ENCODE results near the gene ZBTB34.

ZBTB34 gene

GRCh38 chr9:126833020-126833419 lies 27.4 kb upstream of the ZBTB34 start:
- DNase-seq (ENCODE audit: insufficient read length) (no peak), FAIRE-seq (no peak)
- TF ChIP-seq POLR2AphosphoS5 (IDR thresholded peaks at IDR 0.05; ENCODE audit: low read depth, low read length), result no peak
- TF ChIP-seq POLR2A (IDR thresholded peaks at IDR 0.05; ENCODE audit: low read depth, low read length), result no peak
- no peak for TF ChIP-seq TAF1 (IDR thresholded peaks at IDR 0.05; ENCODE audit: borderline replicate concordance, low read depth, low read length)

DNA sequence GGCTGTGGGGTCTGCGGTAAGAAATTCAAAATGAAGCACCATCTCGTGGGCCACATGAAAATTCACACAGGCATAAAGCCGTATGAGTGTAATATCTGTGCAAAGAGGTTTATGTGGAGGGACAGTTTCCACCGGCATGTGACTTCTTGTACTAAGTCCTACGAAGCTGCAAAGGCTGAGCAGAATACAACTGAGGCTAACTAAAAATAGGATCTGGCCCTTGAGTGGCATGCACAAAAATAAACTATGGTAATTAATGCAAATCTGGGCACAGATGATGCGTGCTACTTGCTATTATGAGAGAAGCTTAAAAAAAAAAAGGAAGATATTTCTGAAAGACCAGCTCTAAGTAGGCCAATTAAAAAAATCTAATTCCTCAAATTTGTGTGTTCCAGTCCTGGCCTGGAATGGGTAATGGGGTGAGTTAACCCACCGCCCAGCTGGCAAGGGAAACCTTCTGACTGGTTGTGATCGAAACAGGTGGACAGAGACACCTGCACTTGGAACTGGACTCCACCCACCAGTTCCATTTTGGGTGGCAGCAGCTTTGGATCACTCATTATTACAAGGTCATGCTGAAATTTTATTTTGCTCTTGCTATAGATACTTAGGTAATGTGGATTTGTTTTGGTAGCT lies 26.6 kb upstream of the ZBTB34 start:
- TF ChIP-seq TAF1 (IDR thresholded peaks at IDR 0.05; ENCODE audit: borderline replicate concordance, low read depth, low read length) (no peak), POLR2A (IDR thresholded peaks at IDR 0.05; ENCODE audit: low read depth, low read length) (no peak), POLR2AphosphoS5 (IDR thresholded peaks at IDR 0.05; ENCODE audit: low read depth, low read length) (no peak)
- no peak for DNase-seq (ENCODE audit: insufficient read length)
- peak; percentile 67 for FAIRE-seq

DNA sequence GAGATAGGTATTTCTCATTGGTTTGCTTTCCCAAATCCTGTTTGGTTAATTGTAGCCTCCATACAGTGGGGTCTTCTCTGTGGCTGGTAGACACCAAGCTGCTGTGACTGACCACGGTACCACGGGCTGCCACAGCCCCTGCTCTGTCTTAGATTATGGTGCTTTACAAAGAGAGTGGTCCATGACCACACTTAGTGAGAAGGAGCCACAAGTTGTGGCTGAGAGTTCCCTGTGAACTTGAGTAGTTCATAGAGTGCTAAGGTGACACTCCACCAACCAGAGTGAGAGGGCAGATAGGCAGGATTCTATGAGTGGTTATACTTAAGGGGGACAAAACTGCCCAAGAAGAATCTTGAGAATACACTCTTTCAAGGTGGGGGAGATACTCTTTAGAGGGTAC lies 25.8 kb upstream of the ZBTB34 start:
- TF ChIP-seq POLR2A (IDR thresholded peaks at IDR 0.05; ENCODE audit: low read depth, low read length) (no peak), TAF1 (IDR thresholded peaks at IDR 0.05; ENCODE audit: borderline replicate concordance, low read depth, low read length) (no peak), POLR2AphosphoS5 (IDR thresholded peaks at IDR 0.05; ENCODE audit: low read depth, low read length) (no peak)
- no peak for DNase-seq (ENCODE audit: insufficient read length)
- no peak for FAIRE-seq

DNA sequence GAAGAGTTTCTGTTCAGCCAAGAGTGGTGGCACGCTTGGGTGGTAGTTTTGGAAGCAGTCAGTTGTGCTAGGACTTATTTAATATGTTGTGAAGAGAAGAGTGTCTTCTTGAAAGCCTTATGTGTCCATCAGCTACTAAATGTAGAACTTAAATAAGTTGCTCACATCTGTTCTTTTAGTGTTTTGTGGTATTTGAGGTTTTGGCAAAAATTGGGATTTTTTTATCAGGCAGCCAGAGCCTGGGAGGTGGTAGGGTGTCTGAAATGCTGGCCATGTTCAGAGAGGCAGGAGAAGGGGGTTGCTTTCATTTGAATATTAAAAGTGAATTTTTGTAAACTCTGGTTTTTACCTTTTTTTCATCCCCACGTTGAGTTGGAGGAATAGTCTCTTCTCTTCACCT lies 24.2 kb upstream of the ZBTB34 start:
- TF ChIP-seq POLR2AphosphoS5 (IDR thresholded peaks at IDR 0.05; ENCODE audit: low read depth, low read length) (no peak), TAF1 (IDR thresholded peaks at IDR 0.05; ENCODE audit: borderline replicate concordance, low read depth, low read length) (no peak)
- no peak for DNase-seq (ENCODE audit: insufficient read length)
- FAIRE-seq, result no peak

- TF ChIP-seq POLR2A (IDR thresholded peaks at IDR 0.05; ENCODE audit: low read depth, low read length), result no peak
- TF ChIP-seq POLR2AphosphoS5 (IDR thresholded peaks at IDR 0.05; ENCODE audit: low read depth, low read length), result no peak
- TF ChIP-seq TAF1 (IDR thresholded peaks at IDR 0.05; ENCODE audit: borderline replicate concordance, low read depth, low read length), result no peak
- FAIRE-seq, result peak; percentile 27
- DNase-seq (ENCODE audit: insufficient read length), result no peak
Measured at GRCh38 chr9:126838055-126838811, 22.2 kb upstream of the ZBTB34 start.

DNA sequence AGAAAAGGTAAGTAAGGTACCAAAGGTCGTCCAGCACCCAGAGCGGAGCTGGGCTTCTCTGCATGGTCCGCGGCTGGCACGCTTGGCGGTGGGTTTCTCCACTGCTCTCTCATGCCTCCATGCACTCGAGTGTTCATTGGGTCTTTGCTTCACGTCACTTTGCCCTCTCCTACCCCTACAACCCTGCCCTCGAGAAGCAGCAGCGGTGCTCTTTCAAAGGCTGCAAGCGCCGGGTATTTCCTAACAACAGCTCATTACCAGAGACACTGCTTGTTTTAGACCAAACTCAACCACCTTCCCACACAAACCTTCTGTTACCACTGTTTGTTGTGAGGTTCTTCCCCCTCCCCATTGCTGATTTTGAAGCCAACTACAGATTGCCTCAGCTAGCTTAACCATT lies 21.5 kb upstream of the ZBTB34 start:
- DNase-seq (ENCODE audit: insufficient read length), result no peak
- peak; percentile 94 for FAIRE-seq
- TF ChIP-seq POLR2A (IDR thresholded peaks at IDR 0.05; ENCODE audit: low read depth, low read length) (no peak), POLR2AphosphoS5 (IDR thresholded peaks at IDR 0.05; ENCODE audit: low read depth, low read length) (no peak), TAF1 (IDR thresholded peaks at IDR 0.05; ENCODE audit: borderline replicate concordance, low read depth, low read length) (no peak)

- TF ChIP-seq POLR2AphosphoS5 (IDR thresholded peaks at IDR 0.05; ENCODE audit: low read depth, low read length) (no peak), POLR2A (IDR thresholded peaks at IDR 0.05; ENCODE audit: low read depth, low read length) (no peak), TAF1 (IDR thresholded peaks at IDR 0.05; ENCODE audit: borderline replicate concordance, low read depth, low read length) (no peak)
- DNase-seq (ENCODE audit: insufficient read length) (no peak), FAIRE-seq (no peak)
Measured at GRCh38 chr9:126839301-126839700, 21.1 kb upstream of the ZBTB34 start.

GRCh38 chr9:126842220-126842842 lies 18.1 kb upstream of the ZBTB34 start:
- TF ChIP-seq POLR2A (IDR thresholded peaks at IDR 0.05; ENCODE audit: low read depth, low read length), result no peak
- no peak for TF ChIP-seq TAF1 (IDR thresholded peaks at IDR 0.05; ENCODE audit: borderline replicate concordance, low read depth, low read length)
- TF ChIP-seq POLR2AphosphoS5 (IDR thresholded peaks at IDR 0.05; ENCODE audit: low read depth, low read length), result no peak
- no peak for DNase-seq (ENCODE audit: insufficient read length)
- FAIRE-seq, result no peak

- no peak for FAIRE-seq
- TF ChIP-seq POLR2AphosphoS5 (IDR thresholded peaks at IDR 0.05; ENCODE audit: low read depth, low read length) (no peak), TAF1 (IDR thresholded peaks at IDR 0.05; ENCODE audit: borderline replicate concordance, low read depth, low read length) (no peak), POLR2A (IDR thresholded peaks at IDR 0.05; ENCODE audit: low read depth, low read length) (no peak)
- DNase-seq (ENCODE audit: insufficient read length), result no peak
Measured at GRCh38 chr9:126842977-126843799, 17.3 kb upstream of the ZBTB34 start.

GRCh38 chr9:126844085-126844484 lies 16.4 kb upstream of the ZBTB34 start:
- FAIRE-seq (no peak), DNase-seq (ENCODE audit: insufficient read length) (no peak)
- no peak for TF ChIP-seq POLR2AphosphoS5 (IDR thresholded peaks at IDR 0.05; ENCODE audit: low read depth, low read length)
- TF ChIP-seq TAF1 (IDR thresholded peaks at IDR 0.05; ENCODE audit: borderline replicate concordance, low read depth, low read length), result no peak
- TF ChIP-seq POLR2A (IDR thresholded peaks at IDR 0.05; ENCODE audit: low read depth, low read length), result no peak

- TF ChIP-seq POLR2A (IDR thresholded peaks at IDR 0.05; ENCODE audit: low read depth, low read length) (no peak), TAF1 (IDR thresholded peaks at IDR 0.05; ENCODE audit: borderline replicate concordance, low read depth, low read length) (no peak), POLR2AphosphoS5 (IDR thresholded peaks at IDR 0.05; ENCODE audit: low read depth, low read length) (no peak)
- no peak for FAIRE-seq
Measured at GRCh38 chr9:126847051-126847450, 13.4 kb upstream of the ZBTB34 start.

More at GRCh38 chr9:126847051-126847450, 13.4 kb upstream of the ZBTB34 start:
- DNase-seq (ENCODE audit: insufficient read length), result no peak

Data from GM12892 (cell line).